Stimulated activated CD8-positive, alpha-beta memory T cell treated with anti-CD3 and anti-CD28 coated beads, Interleukin-4, amount 100 ng/mL, for 24 hours (primary cell): ENCODE measurements around the gene LMX1B.
"Not testable (repeated sequence)": the region's sequence is repeated elsewhere in the genome, so short reads cannot be mapped to it uniquely, and the experiment has no call there.

Experiments
- DNase-seq: peaks from one replicate; pipeline ENCODE4 v3.0.0-alpha.2; 2020; ENCODE audit warnings: low read depth

The LMX1B gene

DNA sequence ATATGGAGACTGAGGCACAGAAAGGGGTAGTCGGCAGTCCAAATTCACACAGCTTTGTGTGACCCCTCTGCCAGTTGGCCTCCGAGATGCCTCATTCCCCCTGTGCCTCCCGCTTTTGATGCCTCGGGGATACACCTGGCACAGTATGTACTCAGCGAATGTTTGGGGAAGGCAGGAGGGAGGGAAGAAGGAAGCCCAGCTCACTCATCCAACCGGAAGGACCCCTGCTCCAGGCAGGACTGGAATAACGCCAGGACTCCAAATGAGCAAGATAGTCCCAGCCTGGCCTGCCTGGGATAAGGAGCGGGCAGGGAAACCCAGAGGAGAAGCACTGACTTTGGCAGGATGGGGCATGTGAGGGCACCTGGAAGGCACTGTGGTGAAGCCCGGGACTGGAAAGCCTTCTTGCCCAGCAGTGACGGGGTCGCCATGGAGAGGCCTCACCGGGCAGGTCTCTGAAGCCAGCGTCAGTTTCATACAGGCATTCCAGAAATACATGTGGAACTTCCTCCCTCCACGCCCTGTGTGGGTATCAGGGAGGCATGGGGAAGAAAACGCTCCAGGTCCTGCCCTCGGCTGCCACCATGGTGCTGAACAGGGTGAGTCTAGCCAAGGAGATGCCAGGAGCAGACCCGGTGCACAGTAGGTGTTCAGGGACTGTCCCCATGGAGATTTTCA lies 20.3 kb downstream of the LMX1B start:
- DNase-seq: no peak

DNA sequence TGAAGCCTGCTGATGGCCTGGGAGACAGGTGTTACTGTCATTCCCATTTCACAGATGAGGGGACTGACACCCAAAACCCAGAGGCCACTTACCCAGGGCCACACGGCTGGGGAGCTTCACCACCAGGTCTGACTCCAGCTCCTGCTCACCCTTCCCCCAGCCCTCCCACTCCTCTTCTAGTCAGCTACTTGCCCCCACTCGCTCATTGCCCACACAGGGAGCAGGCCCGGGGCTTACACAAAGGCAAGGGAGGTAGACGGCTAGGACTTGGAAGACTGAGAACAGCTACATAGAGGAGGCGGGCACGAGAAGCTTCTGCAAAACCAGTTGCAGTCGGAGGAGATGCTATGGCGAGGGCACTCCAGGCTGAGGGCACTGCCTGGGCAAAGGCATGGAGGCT lies 21.3 kb downstream of the LMX1B start:
- DNase-seq: no peak

DNA sequence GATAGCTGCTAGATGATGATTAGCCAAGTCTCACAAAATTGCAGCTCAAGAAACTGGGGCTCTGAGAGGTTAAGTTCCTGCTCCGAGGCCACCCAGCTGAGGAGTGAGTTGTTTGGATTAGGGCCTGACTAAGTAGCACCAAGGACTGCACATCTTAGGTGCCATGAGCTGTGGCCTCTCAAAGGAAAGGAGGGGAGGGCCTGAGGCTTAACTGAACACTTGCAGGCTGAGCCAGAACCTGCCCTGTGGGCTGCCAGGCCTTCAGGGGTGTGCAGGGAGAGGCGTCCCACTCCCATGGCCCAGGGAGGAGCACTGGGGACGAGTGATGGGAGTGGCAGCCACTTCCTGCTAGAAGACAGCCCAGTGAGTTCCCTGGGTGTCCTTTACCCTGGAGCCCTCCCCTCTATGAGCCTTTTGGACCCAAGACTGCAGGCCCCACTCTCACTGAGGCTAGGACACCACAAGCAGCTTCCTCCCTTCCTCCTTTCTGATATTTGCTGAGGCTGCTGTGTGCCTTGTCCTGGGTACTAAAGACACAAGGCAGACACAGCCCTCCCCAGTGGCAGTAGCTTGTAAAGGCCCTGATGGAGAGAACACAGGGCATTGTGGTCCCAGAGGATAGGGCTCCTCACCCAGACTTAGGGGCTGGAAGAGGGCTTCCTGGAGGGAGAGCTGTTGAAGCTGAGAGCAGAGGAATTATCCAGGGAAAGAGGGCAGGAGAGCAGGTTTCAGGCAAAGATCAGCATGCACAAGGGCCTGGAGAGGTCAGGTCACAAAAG lies 22.1 kb downstream of the LMX1B start:
- DNase-seq: no peak

GRCh38 chr9:126636983-126637798 lies 23.5 kb downstream of the LMX1B start:
- DNase-seq: peak; percentile 15

- no peak for DNase-seq
Observed at GRCh38 chr9:126638571-126639132, 24.9 kb downstream of the LMX1B start.

DNA sequence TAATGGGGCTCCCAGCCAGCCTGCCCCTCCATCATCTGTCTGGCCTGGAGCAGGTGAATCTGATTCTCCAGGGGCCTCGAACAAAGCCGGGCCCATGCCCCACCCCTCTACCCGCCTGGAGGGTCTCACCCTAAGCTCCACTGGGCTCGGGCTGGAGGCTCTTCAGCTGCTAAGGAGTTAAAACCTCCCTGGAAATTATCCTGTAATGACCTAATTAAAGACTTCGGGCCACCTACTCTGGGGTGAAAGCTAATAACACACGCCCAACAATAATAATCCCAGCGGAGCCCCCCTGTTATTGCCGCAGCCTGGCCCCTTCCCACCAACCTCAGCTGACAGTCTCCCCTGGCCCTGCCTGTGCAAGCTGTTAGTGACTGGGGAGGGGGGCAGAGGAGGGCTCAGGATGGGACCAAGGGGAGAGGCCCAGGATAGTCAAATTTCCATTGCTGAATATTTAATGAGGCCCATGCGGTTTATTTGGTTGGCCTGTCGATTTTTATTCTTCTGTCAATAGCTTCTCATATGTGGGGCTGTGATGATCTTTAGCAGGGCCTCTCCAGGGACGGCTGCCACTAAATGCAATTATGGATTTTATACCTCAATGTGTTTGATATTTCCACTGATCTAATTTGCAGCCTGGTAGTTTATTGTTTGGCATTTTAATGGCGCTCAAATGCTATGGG lies 25.7 kb downstream of the LMX1B start:
- DNase-seq: no peak

GRCh38 chr9:126641118-126641851 lies 27.6 kb downstream of the LMX1B start:
- DNase-seq: no peak

DNA sequence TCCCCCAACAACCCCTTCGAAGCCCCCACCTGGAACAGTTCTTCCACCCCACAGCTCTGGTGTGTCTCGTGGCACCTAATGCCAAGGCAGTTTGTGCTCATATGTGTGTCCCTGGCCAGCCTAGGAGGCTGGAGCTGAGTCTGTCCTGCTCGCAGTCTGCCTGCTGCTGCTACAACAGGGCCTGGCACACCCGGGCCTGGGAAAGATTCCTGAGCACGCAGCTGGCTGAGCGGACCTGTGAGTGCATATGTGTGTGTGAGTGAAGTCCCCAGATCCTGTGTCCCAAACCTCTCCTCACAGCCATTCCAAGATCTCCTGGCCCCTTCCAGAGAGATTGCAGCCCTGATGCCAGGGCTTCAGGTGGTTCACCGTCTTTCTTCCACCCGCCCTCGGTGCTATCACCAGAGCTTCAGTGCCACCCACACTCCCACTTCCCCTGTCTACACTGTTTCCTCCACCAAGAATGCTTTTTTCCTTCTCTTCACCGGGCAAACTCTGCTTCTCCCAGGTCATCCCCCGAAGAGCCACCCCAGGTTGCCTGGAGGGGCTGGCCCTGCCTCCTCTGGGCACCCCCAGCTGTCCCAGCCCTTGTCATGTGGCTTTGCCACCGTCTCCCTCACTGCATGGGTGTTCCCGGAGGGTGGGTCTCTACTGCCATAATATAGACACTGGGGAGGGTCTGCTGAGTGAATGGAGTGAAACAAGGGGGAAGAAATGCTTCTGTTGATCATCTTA lies 28.4 kb downstream of the LMX1B start:
- DNase-seq: no peak

DNA sequence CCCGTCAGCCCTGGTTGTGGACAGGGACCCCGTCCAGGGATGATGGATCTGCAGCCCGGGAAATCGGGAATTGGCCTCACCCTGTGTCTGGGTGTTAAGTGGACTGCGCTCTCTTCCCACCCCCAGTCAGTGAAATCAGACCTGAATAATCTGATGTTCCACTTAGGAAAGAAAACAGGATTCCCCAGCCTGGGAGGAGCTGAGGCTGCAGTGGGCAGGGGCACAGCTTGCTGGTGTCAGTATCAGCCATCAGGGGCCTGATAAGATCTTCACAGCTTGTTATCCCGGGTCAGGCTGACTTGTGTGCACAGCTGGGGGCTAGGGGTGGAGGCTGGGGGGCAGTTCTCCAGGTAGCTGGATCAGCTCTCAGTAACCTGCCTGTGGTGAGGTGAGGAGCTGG lies 29.1 kb downstream of the LMX1B start:
- DNase-seq: no peak

DNA sequence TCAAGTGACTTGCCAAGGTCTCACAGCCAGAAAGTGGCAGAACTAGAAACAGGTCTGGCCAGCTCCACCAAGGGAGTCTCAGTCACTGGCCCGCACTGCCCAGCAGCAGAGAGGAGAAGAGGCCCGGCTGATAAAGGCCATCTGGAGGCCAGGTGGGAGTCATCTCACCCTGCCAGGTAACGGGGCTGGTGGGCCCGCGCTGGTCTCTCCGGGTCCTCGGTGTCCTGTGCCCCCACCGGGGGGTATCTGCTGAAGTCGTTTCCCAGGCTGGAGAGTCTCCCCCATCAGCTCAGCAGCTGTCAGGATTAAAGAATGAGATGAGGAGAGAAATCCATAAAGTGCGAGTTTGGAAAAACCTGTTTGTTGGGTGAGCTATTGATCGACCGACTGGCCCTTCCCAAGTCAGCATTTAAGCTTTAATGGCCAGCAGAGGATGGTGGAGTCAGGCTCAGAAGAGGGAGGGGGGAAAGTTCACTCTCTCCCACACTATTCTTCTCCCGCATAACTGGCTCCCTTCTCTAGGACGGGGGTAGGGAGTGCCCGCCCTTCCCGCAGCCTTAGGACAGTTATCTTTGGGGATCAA lies 30.3 kb downstream of the LMX1B start:
- no peak for DNase-seq

- DNase-seq: no peak
Observed at GRCh38 chr9:126646162-126646561, 32.4 kb downstream of the LMX1B start.

DNA sequence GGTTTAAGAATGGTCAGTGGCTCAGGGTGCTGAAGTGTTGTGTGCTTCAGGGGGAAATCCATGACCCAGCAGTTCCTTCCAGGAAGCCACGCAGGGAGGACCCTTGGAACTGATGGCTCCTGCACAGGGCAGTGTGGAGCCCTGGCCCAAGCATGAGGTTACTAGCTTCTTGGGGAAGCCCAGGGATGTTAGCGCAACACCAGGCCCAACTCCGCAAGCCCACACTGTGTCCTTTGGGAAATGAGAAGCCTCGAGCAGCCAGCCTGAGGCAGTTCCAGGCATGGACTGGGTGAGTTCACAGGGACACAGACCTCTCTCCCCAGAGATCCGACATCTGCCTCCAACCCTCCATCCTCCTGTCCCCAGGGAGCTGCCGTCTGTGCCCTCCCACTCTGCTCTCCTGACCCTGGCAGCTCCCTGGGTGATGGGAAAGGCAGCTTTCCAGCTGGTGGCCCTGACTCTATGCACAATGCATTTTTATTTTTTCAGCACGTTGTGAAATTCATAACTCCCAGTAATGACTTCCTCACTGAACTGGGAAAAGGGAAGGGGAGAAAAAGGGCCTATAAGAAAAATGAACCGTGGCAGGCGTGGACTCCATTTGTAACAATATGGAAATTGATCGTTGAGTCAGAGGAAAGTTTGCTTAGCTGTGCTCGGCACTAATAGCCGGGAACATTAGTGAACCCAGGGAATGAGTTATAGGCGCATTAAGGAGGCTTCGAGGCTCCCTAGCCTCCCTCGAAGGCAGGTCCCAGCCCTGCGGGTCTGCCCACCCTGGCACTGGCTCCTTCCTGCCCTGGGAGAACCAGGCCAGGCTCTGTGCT lies 34.1 kb downstream of the LMX1B start:
- DNase-seq: no peak

DNA sequence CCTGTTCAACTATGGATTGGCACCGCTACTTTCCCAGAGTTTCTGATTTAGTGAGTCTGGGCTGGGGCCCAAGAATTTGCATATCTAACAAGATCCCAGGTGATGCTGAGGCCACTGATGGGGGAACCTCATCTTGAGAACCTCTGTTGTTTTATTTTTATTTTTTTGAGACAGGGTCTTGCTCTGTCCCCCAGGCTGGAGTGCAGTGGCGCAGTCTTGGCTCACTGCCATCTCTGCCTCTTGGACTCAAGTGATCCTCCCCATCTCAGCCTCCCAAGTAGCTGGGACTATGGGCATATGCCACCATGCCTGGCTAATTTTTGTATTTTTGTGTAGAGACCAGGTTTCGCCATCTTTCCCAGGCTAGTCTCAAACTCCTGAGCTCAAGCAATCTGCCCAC lies 35.7 kb downstream of the LMX1B start:
- no peak for DNase-seq

- no peak for DNase-seq
Observed at GRCh38 chr9:126650404-126651341, 36.9 kb downstream of the LMX1B start.

GRCh38 chr9:126652140-126652582 lies 38.4 kb downstream of the LMX1B start:
- no peak for DNase-seq

DNA sequence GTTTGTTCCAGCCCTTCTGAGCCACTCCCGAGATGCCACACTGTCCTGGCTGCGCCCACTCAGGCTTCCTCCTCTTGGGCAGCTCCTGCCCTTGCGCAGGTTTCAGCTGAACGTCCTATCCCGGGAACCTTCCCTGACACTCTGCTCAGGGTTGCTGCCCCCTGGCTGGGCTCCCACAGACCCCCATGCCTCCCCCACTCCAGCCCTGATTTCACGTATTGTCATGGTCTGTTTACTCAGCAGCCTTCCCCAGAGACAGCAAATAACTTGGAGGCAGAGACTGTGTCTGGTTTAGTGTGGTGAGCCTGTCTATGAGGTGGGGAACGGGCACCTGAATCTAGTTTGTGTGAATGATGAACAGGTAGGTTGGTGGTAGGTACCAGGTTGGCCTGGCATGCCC lies 40.4 kb downstream of the LMX1B start:
- no peak for DNase-seq

- DNase-seq: not testable (repeated sequence)
Observed at GRCh38 chr9:126656214-126656613, 42.5 kb downstream of the LMX1B start.

DNA sequence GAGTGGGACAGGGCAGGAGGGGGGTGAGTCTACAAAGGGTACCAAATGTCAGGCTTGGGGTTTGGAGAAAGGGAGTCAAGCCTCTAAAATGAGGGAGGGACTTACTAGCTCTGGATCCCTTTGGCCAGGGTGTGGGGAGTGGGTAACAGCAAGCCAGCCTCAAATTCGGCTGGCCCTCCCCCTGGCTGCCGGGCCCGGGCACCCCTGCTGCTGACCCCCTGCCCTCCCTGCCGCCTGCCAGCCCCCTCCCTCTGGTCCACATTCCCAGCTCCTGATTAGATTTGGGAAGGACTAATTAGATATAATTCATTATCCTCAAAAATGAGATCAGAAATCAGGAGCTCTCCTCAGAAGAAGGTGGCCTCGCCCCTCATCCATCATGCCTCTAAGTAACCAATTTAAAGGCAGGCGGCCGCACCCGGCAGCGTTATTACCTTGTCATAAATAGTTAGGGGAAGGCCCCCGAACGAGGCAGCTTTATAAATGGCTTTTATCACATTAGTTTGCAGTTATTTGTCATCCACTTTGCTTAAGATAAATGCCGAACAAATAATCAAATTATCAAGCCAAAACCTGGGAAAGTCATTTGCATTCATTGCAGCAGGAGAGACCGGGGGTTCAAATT lies 44.6 kb downstream of the LMX1B start:
- no peak for DNase-seq
